ENCODE measurements around the gene CLECL1. TPM values are rescaled to one million over a fixed set of nuclear protein-coding genes. Genes with fewer than 3 reads are reported as not detected.

Gene CLECL1
- total and polyA plus RNA-seq, 2 of the 4 experiments (the other 2 are of a cell fraction), result not detected

DNA sequence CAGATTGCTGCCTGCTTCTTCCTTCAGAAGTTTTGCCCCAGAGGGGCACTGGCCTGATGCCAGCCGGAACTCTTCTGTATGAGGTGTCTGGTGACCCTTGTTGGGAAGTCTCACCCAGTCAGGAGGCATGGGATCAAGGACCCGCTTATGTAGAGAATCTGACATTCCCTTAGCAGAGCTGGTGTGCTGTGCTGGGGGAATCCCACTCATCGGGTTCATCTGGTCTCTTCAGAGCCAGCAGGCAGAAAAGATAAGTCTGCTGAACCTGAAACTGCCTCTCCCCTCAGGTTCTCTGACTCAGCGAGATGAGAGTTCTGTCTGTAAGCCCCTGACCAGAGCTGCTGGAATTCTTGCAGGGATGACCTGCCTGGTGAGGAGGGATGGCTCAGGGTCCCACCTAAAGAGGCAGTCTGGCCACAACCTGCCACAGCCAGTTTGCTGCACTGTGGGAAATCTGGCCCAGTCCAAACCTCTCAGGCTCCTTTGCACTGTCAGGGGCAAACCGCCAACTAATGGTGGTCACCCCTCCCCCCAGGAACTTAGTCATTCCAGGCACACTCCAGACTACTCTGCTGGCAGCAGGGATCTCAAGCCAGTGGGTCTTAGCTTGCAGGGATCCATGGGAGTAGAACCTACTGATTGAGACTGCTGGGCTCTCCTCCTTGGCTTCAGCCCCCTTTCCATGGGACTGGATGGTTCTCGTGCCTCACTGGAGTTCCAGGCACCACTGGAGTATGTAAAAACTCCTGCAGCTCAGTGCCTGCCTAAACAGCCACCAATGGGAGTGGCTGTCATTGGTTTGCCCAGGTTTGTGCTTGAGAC lies 59.3 kb downstream of the CLECL1 start:
- Histone ChIP-seq H3K4me2 (ENCODE audit: low read depth, low read length) (0 out of 2 replicates have a peak overlapping the region, but pooled peaks have one; percentile 5), H3K79me1 (ENCODE audit: low read depth in 1 of 2, low read length in 2 of 2) (peaks cover 0 to 6% of the 10 kb centered on the region in 2 experiments; a peak in 1 of 4 replicates), H3K9me3 (ENCODE audit: control insufficient read depth, insufficient read depth, low read length) (no peaks in the 10 kb centered on the region), H3K4me3 (ENCODE audit: insufficient read depth, low read depth, low read length) (no peak overlapping the region), H2AK5ac (ENCODE audit: low read depth, low read length) (no peak overlapping the region; the same call in 1 of the 2 replicates), H3K27ac (ENCODE audit: insufficient read depth, low read length) (no peak overlapping the region; the same call in 1 of the 2 replicates), H3K18ac (ENCODE audit: low read depth, low read length) (no peak overlapping the region), H3K9me1 (ENCODE audit: insufficient read depth, low read length) (peaks cover 10% of the 10 kb centered on the region), H2BK5ac (ENCODE audit: low read depth, low read length, poor library complexity, severe bottlenecking) (peak overlapping the region; percentile 65), H4K5ac (ENCODE audit: low read depth, low read length) (no peak overlapping the region), H3K27me3 (ENCODE audit: control insufficient read depth, insufficient read depth, low read length) (no peaks in the 10 kb centered on the region), H4K91ac (ENCODE audit: insufficient read depth, low read depth, low read length) (peak overlapping the region; percentile 55), H2AFZ (replicated peaks; ENCODE audit: low read length, poor library complexity) (peak overlapping the region; percentile 83), H2BK120ac (ENCODE audit: low read depth, low read length) (peak overlapping the region; percentile 79), H2BK20ac (ENCODE audit: low read depth, low read length) (peak overlapping the region; percentile 67), H3K4ac (ENCODE audit: low read depth, low read length) (peak overlapping the region; percentile 67), H3K56ac (ENCODE audit: extremely low read depth, insufficient read depth, low read length) (peak overlapping the region; percentile 3; the same call in 1 of the 2 replicates), H3K9ac (ENCODE audit: low read depth, low read length) (no peak overlapping the region), H3K23ac (ENCODE audit: low read depth, low read length) (peak overlapping the region; percentile 61; the same call in 1 of the 2 replicates), H3K36me3 (ENCODE audit: control insufficient read depth, insufficient read depth, low read length) (no peaks in the 10 kb centered on the region), H2BK15ac (ENCODE audit: low read depth, low read length) (peak overlapping the region; percentile 58; the same call in 1 of the 3 replicates), H4K8ac (ENCODE audit: low read depth in 2 of 2, low read length in 2 of 2) (peak overlapping the region in 1 of 2 experiments; percentile 82; a peak in 2 of 4 replicates), H3K14ac (replicated peaks; ENCODE audit: low read depth, low read length) (peak overlapping the region; percentile 75; the same call in 1 of the 2 replicates), H4K20me1 (ENCODE audit: insufficient read depth, low read length) (no peaks in the 10 kb centered on the region), H2AK9ac (replicated peaks; ENCODE audit: low read depth, low read length, poor library complexity) (peak overlapping the region; percentile 0), H3K4me1 (ENCODE audit: control insufficient read depth, insufficient read depth, low read length) (peaks cover 10% of the 10 kb centered on the region)
- ChIA-PET CTCF (no interaction called here), POLR2A (ENCODE audit: unreplicated experiment) (no interaction called here)
- dilution Hi-C loops (cut with HindIII; ENCODE audit: low sequenced_read_pairs, unreplicated experiment), result no loop called here
- in situ Hi-C loops (cut with MboI; ENCODE audit: low sequenced_read_pairs), result no loop called here
- DNase-seq, result peak; percentile 92
- no TSS peak for BruUV-seq (replicated peaks)
- peak; percentile 100 for ATAC-seq (ENCODE audit: low read depth)
- TF ChIP-seq ELK1 (IDR thresholded peaks at IDR 0.05; ENCODE audit: borderline replicate concordance, low read depth, low read length) (no peak), BHLHE40 (IDR thresholded peaks at IDR 0.05; ENCODE audit: low read depth, low read length) (peak; percentile 72), MAFK (IDR thresholded peaks at IDR 0.05; ENCODE audit: low read depth, low read length) (0 out of 2 replicates have a peak, but pooled peaks have one; percentile 1), CEBPB (IDR thresholded peaks at IDR 0.05; ENCODE audit: low read depth, low read length) (no peak), RAD21 (IDR thresholded peaks at IDR 0.05; ENCODE audit: low read length) (0 out of 2 replicates have a peak, but pooled peaks have one; percentile 4), MAZ (IDR thresholded peaks at IDR 0.05; ENCODE audit: borderline replicate concordance, low read depth, low read length) (peak; percentile 59; the same call in 1 of the 2 replicates), FOS (IDR thresholded peaks at IDR 0.05; ENCODE audit: low read depth, low read length) (no peak; the same call in none of the 2 replicates), SMC3 (IDR thresholded peaks at IDR 0.05; ENCODE audit: low read depth, low read length) (no peak), NFE2L2 (IDR thresholded peaks at IDR 0.05; ENCODE audit: low read depth, low read length) (no peak), CTCF (conservative IDR thresholded peaks at IDR 0.05; ENCODE audit: low read depth, low read length) (no peak)
- WGBS, 2 experiments (ENCODE audit: extremely low coverage in 2 of 2, insufficient read length in 1 of 2), result no CpG with 5 or more reads among the region's 6 CpGs
- intact Hi-C loops (cut with micrococcal nuclease), result loop anchor here (1.0 kb wide), 1 partner anchor 25 kb away; no protein-coding TSS in a partner anchor
